HG02678 (cell line): ENCODE data around the gene SGCD.

ENCODE experiments used
- ATAC-seq: cut with Tn5 transposase; IDR thresholded peaks from one replicate; pipeline ENCODE4 v1.9.1; 2021; ENCODE audit warnings: mild to moderate bottlenecking, moderate library complexity; ENCODE audit not compliant: unreplicated experiment

The SGCD gene

GRCh38 chr5:156682971-156683370 is 356.0 kb downstream of the SGCD start:
- no peak for ATAC-seq

DNA sequence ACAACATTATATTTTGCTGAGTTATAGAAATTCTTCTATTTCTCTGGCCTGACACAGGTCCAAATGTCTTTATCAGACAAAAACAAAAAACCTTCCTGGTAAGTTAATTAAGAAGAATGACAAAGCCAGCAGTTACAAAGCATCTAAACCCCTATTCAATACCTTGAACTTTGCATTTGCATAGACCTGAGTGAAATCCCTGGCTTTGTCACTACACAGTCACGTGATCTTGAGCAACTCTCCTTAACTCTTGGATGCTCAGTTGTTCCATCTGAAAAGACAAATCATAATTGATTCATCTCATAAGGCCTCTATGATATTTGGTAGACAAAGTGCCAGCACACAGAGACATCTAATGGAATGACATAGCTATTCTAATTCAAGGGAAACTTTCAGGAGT is 356.5 kb downstream of the SGCD start:
- no peak for ATAC-seq

DNA sequence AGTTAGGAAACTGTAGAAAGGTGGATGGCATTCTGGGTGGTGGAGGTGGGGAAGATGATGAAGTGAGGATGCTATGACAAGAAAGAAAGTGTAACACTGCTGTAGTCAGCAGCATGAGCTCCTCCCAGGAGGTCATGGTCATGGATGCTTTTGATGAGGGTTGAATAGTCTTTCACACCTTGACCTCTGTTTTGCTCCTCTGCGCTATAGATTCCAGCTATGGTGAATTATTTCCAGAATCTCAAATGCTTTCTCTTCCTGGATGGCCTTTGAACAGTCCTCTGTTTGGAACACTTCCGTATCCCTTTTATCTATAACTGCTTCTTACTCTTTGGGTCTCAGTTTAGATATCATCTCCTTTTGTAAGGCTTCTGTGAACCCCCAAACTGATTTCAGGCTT is 357.3 kb downstream of the SGCD start:
- ATAC-seq: no peak

DNA sequence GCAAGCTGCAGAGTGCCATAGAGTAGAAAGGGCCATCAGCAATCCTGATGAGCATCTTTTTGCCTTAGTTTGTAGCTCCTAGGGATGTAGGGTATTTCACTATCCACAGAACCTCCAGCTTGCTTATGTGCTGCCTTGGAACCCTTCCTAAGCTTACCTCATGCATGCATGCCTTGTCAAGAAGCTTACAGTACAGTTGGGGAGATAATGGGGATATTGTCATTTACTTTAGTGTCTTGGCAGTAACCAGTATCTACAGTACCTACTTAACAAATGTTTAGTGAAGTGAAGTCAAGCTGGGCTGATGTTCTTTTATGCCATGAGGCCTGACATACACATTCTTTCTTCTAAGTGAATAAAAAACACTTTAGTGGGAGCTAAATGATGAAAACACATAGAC is 358.5 kb downstream of the SGCD start:
- no peak for ATAC-seq

DNA sequence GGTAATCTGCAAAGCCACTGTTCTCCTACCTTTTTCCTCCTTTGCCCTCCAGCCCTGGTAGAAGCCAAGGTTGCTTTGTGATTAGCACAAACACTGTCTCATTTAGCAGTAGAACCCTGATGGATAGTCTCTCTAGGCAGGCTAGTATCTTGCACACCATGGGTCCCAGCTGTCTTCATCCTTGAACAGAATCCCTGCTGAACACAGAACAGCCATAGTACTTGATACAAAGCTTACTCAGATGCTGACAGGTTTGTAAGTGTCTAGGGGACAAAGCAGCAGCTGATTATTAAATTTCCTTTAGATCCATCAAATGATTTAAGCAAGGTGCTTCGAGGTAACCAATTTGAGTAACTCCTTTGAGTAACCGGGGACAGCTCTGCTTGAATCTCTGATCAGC is 359.4 kb downstream of the SGCD start:
- no peak for ATAC-seq

DNA sequence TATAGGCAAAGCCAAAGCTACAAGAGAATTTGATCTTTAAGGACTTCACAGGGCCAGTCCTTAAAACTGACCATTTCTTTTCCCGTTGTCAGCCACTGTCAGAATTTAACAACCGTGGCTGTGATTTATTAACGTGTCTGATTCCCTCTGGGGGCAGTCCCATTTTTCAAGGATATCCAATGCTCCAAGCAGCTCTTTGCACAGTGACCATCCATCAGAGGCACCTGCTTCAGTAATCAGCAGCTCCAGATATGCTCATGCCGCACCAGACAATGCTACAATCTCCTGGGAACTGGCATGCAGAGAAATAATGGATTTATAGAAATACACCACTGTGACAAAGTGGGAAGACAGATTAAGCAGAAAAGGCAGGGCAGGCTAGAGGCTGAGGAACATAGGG is 359.8 kb downstream of the SGCD start:
- no peak for ATAC-seq

DNA sequence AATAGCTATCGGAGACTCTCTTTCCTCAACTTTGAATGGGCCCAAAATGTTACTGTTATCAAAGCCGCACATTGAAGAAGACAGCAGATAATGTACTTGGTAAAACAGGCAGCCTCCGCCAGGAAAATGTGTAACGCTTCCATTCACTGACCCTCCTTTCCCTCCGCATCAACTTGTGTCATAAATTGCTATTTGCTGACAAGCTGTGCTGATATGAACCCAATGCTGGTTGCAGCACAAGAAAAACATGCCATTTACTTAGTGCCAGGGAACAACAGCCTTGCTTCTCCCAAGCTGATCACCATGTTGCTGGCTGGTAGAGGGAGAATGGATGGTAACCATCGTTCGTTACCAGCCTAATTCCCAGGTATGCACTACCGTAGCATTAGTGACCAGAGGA is 360.6 kb downstream of the SGCD start:
- no peak for ATAC-seq

GRCh38 chr5:156691572-156691971 is 364.6 kb downstream of the SGCD start:
- no peak for ATAC-seq

DNA sequence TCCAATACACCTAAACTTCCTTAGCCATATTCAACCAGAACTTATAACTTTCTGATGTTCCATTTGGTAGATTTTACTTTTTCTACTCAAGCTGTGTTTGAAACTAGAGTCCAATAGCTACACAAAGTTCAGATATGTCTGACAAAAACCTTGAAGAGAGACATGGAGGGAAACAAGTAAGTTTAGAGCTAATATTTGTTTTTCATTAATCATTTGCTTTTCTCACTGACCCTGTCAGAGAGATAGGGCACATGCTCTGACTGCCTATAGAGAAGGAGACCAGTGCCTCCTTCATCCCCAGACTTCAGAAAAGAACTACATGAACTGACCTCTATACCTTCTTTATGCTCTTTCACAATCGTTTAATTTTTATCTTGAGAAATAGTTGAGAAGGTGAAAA is 366.1 kb downstream of the SGCD start:
- ATAC-seq: no peak

GRCh38 chr5:156694598-156694997 is 367.6 kb downstream of the SGCD start:
- no peak for ATAC-seq

DNA sequence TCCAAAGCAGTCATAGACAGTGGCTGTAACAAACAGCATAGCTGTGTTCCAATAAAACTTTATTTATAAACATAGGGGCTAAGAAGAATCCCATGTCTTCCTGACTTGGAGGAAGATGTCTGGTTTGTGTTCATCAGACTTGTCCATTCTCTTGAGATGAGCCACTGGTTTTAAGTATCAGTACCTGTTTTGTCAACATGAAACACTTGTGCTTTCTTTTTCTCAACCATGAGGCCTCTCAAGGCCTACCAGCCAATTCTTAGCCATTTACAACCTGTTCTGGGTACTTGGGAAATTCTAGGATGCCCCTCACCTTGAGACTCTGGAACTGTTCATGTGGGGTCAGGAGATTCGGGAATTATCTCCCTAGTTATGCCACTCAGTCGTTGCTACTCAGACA is 368.8 kb downstream of the SGCD start:
- ATAC-seq: no peak

DNA sequence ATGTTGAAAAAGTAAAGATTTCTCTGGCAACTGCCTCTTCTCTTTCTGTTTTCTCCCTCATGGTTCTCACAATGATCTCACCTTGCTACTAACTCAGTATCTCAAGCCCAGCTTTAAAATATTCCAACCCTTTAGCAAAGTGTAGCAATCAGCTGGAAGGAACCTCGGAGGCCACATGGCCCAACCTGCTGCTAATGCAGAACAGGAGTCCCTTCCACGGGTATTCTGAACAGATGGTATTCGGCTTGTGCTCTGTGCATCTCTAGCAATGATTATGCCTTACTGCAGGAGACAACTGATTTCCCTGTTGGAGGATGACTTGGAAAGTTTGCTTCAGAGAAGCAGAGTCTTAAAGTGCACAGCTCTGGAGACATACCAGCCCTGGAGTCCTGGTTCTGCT is 371.4 kb downstream of the SGCD start:
- no peak for ATAC-seq

GRCh38 chr5:156699147-156699546 is 372.2 kb downstream of the SGCD start:
- ATAC-seq: no peak

GRCh38 chr5:156704139-156704538 is 377.2 kb downstream of the SGCD start:
- no peak for ATAC-seq

DNA sequence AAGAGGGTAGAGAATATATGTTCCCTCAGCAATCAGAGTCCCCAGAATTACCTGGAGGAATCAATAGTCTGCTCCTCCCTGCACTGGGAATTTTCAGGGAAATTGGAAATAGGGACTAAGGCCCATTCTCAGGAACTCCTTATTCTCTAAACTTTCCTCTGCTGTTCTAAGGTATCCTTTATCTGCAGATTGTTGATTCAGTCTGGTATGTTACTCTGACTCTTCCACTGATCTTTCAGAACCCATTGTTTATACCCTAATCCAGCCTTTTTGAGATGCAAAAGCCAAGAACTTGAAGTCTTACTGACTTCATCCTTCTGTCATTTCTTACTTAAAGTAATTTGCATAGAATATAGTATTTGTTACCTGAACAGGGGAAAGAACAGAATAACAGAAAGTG is 379.7 kb downstream of the SGCD start:
- no peak for ATAC-seq

DNA sequence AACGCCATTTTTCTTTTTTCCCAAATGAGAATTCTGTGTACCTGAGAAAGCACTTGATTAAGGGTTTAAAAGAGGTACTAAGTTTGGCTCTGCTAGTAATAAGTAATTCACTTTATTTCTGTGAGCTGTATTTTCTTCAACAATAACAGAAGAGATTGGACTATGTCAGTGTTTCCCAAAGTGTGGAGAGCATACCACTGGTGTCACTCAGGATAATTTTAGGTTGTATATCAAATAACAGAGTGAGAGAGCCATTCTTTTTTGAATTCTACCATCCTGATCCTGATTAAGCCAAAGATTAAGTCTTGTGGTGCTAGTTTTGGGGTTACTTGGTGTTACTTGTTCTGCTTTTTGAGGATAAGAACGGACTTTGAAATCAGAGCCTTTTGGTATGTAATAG is 380.8 kb downstream of the SGCD start:
- no peak for ATAC-seq

DNA sequence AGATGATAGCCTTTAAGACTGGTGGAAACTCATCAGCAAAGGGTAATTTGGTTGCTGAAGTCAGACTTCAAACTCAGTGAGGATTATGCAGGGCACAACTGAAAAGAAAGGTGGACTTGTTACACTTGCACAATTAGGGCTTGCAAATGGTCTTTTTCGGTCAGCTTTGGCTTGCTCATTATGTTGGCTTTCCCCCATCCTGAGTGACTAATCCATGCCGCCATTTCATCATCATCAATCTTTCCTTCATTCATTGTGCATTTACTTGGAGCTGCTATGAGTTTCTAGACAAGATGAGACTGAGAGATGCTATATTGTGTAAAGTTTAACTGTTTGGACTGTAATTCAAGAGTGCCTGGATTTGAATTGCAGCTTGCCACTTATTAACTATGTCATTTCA is 388.3 kb downstream of the SGCD start:
- no peak for ATAC-seq

DNA sequence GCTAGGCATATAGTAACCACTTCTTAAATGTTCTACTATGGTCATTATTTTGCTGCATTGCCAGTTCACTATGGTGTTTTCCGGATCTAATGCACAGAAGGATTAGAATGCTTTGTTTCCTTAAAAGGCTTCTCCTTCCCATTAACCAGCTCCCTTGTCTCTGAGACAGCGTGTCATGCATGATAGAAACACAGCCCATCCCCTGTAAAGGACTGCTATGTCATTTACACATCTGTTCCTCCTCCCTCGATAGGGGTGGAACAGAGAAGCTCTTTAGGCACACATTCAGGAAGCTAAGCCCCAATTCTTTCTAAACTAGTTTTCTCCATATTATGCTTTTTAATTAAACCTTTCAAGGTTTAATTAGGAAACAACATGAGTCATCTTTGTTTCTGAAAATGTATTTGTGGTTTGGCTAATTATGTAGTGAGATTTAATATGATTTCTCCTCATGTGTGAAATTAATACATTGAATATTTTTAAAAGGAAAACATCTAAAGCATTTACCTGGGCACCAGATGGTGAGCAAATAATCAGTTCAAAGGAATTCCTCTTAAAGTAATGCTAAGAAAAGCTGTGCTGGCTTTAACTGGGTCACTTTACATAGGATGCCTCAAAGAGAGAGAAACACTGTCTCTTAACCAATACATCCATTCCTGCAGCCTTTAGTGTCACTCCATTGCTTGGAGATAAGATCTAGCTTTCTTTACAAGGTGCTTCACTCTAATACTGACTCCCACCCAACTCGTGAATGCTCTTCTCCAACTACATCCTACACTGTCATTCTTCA is 389.8 kb downstream of the SGCD start:
- ATAC-seq: no peak

DNA sequence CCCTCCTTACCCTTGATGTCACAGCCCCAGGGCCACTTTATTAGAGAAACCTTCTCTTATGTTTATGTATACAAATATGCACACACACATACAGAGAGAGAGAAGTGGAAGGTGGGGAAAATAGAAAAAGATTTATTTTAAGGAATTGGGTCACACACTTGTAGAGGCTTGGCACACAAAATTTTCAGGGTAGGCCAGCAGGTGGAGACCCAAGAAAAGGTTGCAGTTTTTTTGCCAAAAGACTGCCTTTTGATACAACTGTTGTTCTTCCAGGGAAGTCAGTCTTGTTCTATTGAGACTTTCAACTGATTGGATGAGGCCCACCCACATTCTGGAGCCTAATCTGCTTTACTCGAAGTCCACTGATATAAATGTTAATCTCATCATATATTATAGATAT is 392.0 kb downstream of the SGCD start:
- ATAC-seq: no peak

GRCh38 chr5:156722358-156722757 is 395.4 kb downstream of the SGCD start:
- no peak for ATAC-seq

DNA sequence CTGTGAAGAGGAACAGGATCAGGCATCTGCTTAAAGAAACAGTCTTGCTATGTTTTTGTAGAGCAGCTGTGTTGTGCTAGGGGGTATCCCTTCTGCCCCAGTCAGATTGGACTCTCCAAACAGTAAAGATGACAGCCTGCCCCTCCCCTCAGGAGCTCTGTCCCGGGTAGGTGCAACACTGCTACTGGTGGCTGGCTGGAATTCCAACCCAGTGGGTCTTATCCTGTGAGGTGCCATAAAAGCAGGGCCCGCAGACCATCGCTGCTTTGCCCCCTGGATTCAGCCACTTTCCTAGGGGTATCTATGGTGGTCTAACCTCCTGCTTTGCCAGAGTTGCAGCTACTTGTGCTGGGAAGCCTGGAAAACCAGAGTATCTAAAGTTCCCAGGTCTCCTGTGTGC is 408.5 kb downstream of the SGCD start:
- ATAC-seq: no peak

- ATAC-seq: no peak
These were observed 414.6 kb downstream of the SGCD start for GRCh38 chr5:156741516-156741915.

GRCh38 chr5:156753846-156754245 is 426.9 kb downstream of the SGCD start:
- ATAC-seq: no peak
